DMS79 (cell line): ENCODE data around the gene TLCD4.

Experiments
- DNase-seq: peaks from one replicate; lab custom pipeline; 2025; lab: John Stamatoyannopoulos, UW

The TLCD4 gene

DNA sequence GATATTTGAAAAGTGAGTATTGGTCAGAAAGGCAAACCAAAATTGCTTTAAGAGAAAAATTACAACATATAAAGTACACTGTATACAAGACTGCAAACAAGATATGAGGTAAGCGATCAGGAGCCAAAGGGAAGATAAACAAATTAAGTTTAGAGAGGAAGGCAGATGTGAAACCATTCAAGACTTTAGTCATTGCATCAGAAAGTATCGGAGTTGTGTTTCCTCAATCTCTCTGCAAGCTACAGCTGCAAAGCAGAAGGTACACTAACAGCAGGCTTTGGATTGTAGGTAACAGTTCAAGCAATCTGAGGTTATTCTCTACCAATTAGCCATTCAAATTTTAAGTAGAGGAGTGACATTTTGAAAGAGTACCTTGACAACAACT, 21.3 kb upstream of the TLCD4 start:
- no peak for DNase-seq

DNA sequence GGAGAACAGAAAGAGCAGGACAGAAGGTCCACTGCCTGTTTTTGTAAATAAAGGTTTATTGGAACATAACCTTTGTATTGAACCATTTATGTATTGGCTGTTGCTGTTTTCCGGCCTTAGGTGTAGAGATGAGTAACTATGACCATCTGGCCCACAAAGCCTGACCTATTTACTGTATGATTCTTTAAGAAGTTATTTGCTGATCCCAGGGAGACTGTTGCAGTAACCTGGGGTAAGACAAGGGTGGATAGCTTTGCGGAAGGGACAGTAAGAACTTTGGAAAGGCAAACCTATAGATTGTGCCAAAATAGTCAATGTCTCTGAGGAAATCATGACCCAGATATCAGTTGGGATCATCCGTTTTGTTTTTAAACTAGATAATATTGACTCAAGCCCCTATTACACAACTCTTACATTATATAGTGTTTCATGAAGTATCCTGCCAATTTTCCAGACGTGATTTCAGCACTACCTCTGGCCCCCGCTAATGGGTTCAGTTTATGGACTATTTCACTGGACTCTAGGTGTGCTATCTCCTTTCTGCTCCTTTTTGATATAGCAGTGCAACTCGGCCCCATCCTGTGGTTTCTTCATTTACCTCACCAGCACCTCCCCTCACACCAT, 20.8 kb upstream of the TLCD4 start:
- no peak for DNase-seq

DNA sequence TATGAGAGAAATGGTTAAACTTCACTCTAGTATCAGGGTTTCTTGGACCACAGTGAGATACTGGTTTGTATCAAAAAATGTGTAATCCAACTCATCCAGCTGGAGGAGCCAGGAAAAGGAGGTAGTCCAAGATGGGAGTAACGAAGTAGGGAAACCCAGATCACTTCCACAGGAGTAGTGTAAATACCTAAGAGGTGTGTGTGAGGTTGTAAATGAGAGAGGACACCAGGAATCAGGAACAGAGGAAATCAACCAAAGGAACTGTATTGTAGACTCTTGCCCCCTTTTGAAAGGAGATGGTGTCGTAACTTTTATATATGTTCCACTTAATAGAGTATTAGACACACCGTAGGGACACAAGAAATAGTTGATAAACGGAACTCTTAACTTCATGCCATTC, 19.7 kb upstream of the TLCD4 start:
- no peak for DNase-seq

DNA sequence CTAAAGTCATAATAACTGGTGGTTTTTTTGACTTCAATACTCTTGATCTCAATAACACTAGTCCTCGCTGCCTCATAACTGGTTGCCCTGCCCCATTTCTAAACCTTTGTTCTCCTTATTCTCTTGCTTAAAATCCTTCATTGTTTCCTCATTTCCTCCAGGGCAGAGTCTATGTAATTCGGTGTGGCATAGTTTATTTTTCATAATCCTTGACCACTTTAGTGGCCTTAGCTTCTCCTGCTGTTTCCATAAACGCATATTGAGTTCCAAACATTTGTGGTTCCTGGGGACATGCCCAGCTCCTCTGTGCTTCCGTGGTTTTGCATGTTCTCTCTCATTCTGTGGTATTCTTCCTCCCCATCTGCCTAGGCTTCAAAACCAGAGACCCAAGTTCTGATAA, 19.0 kb upstream of the TLCD4 start:
- DNase-seq, result no peak

DNA sequence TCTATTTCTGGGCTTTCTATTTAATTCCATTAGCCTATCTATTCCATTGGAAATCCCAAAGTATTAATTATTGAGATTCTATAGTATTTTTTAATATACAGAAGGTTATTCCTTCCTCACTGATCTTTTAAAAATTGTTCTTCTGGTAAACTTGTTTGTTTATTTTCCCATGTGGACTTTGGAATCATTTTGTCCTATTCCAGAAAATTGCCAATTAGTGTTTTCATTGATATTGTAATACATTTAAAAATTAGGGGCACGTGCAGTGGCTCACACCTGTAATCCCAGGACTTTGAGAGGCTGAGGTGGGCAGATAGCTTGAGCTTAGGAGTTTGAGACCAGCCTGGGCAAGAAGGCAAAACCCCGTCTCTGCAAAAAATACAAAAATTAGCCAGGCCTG, 8.4 kb upstream of the TLCD4 start:
- no peak for DNase-seq

DNA sequence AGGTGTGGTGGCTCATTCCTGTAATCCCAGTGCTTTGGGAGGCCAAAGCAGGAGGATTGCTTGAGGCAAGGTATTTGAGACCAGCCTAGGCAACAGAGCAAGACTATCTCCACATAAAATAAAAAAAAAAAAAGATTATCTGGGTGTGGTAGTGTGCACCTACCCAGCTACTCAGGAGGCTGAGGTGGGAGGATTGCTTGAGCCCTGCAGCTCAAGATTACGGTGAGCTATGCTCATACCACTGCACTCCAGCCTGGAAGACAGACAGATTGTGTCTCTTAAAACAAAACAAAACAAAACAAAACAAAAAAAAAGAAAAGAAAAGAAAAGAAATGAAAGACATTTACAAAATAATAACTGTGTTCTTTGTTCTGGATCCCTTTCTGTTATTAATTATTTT, 6.1 kb upstream of the TLCD4 start:
- no peak for DNase-seq

DNA sequence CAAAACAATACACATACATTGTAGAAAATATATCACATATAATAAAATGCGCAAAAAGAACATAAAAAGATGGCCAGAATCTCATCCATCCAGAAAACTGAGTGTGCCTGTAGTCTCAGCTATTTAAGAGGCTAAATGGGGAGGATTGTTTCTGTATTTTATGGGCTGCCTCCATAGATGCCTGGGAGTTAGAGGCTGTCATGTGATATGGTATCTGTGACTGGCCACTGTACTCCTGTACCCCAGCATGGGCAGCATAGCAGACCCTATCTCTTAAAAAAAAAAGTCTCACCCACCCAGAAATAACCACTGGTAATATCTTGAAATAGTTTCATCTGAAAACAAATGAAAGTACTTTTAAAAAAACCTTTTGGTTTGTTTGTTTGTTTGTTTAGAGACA, 3.5 kb upstream of the TLCD4 start:
- no peak for DNase-seq

DNA sequence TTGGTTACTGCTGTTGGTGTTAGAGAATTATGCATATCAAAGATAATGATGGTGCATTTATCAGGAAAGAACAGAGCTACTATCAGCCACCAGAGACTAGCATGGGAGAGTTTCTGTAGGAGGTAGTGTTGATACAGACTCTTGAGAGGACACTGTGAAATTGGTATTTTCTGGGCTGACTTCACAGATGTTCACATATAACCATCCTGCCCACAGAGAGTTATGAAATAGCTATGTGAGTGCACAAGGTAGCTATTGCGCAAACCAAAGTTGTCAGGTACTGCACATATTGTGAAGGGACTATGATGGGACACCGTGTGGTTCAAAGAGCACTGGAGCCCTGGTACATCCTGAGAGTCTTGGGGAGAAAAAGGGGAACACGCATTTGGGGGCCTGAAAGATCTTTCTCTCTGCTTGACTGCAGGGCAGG, 1.4 kb upstream of the TLCD4 start:
- DNase-seq, result no peak

DNA sequence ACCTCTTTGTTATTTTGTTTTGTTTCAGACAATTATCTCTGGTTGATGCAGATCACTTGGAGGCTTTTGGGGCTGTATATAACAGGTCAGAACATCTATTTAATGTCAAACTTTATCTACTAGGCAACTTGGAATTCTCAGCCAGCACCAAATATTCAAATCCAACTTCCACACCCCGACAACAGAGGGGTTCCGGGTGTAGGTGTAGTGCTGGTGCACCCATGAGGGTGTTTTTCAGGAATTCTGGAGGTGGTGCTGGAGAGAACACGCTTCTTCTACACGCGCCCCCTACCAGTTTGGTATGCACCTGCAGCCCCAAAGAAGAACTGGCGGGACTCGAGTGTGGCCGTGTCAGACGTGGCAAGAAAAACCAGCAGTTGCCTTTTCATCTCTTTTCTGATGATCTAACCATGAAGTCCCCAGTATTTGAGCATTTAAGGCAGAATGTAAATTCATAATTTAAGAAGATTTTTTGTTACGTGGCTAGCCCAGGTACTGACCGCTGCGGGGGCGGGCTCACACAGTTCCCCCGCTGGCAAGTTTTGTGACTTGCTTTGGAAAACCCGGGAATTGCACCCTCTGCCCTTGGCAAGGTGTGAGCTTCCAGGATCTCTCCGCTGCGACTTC, 462 bp upstream of the TLCD4 start:
- DNase-seq, result peak; percentile 73

DNA sequence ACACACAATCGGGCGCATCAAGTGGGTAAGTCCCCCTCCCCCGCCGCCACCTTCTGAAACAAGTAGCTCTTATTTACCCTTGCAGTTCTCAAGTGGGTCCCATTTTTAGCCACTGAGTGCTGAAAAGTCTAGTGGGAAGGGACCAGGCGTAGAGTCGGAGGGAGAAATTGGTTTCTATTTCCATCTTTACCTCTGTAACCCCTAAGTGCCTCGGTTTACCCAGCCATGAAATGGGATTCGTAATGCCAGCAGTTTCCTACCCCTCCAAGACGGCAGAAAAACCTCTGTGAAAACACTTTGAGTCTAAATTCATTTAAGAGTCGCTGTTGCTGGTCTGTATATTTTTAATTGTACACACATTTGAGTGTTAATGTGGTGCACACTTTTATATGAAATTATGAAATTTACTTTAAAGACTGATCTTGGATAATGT, 928 bp downstream of the TLCD4 start:
- DNase-seq, result peak; percentile 57

DNA sequence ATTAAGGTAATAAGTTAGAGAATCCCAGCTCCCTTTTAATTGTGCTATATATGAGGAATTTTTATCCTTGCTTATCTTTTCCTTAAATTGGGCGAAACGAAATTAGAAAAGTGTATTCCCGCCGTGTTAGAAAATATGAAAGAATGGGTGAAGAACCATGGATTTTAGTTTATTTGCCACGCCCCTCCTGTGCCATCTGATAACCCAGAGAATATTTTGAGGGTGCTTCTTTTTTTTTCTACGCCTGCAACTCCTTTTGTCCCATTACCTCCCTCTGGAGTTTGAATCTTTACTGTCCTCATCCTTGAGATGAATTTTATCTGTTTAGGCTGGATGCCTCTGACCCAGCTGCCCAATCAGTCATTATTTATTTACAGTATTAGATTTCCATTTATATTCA, 1.6 kb downstream of the TLCD4 start:
- DNase-seq, result no peak

DNA sequence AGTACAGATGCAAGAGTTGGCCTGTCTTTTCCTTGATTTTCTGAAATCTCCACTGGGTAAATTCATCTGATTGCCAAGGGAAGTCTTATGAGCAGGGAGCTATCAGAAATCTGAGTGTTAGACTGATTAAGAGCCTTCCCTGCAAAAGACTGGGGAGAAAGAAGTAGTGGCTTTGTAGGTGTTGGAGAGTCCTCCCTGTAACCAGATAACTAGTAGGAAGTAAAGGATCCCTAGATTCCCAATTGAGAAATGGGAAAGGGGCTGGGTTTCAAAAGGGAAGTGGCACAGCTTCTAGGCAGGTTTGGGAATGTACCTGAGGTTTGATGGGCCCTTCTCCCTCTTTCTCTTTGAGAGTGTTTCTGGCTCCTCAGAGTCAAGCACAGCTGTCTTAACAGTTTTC, 2.1 kb downstream of the TLCD4 start:
- DNase-seq, result no peak

DNA sequence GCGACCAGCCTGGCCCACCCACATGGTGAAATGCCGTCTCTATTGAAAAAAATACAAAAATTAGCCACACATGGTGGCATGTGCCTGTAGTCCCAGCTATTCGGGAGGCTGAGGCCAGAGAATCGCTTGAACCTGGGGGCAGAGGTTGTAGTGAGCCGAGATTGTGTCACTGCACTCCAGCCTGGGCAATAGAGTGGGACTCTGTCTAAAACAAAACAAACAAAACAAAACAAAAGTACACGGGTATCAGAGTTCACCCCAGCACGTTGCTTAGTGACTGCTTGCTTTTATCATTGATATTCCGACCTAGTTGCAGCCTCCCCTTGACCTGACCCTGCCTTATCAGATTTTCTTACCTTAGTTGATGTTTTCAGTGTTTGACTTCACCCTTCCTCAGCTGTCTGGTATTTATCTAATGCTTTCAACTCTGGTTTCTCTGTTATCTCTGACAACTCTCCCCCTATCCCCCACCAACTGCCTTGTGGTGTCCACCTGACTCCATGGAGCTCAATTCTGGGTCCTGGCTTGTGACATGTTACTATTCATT, 5.1 kb downstream of the TLCD4 start:
- no peak for DNase-seq

DNA sequence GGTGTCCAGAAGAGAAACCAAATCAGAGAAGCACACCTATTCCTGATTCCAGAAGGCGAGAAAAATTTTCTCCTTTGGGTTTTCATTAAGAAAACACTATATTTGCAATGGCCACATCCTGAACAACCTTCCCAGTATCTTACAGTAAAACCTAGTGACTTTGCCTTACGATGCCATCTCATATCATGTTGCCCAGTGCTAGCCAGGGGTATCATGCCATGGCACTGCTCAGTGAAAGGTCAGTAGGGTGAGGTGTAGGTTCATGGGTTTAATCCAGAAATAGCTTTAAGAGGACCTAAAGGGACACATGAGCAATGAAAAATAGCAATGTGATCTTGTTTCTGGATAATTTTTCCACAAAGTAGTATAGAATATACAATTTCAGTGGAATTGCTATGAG, 7.2 kb downstream of the TLCD4 start:
- DNase-seq, result no peak

DNA sequence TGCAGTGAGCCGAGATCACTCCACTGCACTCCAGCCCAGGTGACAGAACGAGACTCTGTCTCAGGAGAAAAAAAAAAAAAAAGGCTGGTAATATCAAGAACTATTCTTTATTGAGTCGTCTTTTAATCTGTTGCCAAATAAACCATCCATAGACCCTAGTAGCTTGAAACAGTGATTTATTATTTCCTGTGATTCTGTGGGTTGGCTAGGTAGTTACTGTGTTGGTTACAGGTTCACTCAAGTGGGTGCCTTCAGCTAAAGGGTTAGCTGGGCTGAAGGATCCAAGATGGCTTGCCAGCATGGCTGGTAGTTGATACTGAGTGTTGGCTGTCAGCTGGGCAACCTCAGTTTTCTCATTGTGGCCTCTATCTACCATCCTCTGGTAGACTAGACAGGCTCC, 9.2 kb downstream of the TLCD4 start:
- no peak for DNase-seq

DNA sequence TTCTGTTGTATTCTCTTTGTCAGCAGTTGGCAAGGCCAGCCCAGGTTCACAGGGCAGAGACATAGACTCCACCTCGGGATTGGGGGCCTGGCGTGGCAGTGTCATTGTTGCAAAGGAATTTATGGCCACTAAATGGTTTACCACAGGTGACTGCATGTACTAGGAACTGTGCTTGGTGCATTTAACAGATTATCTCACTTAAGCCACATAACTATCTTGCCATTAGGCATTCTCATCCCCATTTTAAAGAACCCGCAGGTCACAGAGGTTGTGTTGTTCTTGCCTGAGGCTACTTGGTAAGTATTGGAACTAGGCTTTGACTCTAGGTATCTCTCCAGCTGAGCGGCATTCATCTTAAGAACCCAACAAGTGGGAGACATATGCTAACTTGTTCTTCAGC, 9.7 kb downstream of the TLCD4 start:
- DNase-seq, result peak; percentile 11

DNA sequence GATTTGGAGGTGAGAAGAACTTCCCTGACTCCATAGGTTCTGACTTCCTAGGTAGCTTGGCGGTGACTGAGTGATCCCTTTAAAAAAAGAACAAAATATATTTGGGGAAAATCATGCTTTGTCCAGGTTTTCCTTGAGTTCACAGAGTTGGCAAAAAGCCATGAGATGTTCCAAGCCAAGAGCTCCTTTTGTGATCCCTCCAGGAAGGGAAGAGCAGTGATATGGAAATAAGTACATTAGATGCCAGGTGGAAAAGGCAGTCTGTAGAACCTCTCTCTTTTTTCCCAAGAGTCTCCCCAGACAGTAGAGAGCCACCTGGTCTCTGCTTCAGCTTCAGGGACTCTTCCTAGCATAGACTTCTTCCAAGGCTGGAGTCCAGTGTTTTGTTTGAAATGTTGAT, 10.2 kb downstream of the TLCD4 start:
- peak; percentile 18 for DNase-seq

DNA sequence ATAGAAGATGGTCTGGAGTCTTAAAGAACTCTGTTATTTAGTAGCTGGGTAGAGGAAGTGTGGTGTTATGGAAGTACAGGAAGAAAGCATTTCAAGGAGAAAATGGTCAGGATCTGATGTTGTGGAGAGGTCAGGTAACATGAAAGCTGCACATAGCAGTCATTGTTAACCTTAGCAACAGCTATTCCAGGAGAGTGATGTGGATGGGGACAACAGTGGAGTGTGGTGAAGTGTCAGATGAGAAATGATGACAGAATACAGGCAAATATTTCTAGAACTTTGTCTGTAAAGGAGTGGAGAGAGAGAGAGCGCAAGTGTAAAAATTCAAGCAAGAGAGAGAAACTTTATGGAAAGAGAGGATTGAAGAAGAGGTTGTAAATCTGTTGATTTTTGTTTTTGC, 15.6 kb downstream of the TLCD4 start:
- DNase-seq, result no peak

DNA sequence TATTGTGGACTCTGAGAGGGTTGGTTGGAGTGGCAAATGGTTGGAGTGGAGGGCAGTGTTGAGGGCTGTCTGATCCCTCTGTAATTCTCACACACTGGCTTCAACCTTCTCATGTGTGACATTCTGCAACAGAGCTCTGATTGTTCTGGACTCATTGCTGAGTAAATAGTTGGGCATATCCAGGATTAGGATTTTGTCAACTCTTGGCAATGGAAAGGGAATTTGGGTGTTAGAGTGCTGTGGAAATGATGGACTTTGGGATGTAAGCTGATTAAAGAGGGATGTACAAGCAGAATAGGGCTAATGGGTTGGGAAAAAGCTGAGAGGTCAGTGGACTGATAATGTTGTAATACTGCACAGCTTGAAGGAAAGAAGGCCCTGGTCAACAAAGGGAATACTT, 16.5 kb downstream of the TLCD4 start:
- no peak for DNase-seq

DNA sequence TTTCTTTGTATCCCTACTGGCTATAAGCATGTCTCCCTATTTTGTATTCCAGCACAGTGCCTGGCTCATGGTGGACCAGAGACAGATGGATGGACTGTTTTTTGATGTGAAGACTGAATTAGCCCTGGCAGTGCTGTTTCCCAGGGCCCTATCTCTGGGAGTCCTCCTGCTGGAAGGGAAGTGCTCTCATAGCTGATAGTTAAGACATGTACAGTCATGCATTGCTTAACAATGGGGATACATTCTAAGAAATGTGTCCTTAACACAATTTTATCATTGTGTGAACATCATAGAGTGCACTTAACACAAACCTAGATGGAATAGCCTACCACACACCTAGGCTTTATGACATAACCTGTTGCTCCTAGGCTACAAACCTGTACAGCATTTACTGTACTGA, 21.1 kb downstream of the TLCD4 start:
- no peak for DNase-seq

DNA sequence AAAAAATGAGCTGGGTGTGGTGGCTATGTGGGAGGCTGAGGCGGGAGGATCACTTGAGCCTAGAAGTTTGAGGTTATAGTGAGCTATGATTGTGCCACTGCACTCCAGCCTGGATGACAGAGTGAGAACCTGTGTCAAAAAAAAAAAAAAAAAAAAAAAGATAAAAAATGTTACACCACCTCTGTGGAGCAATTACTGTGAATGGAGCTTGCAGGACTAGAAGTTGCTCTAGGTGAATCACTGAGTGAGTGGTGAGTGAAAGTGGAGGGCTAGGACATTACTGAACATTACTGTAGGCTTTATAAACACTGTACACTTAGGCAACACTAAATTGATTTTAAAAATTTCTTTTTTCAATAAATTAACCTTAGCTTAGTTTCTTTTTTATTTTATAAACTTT, 21.9 kb downstream of the TLCD4 start:
- no peak for DNase-seq

DNA sequence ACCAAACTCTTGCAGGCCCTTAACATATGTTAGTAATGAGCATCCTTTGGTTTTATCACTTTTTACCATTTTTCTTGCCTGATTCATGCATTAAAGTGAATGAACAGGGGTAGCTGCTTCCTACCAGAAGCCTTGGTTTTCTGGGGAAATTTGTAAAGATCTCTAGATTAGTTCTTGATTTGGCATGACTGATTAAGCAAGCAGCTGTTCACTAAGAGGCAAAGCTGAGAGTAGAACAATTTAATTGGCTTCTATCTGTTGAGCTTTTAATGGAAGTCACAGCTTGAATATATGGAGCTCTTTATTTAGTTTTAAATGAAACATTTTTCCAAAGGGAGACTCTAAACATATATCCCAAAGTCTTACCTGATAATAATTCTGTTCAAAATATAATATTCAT, 23.6 kb downstream of the TLCD4 start:
- no peak for DNase-seq

DNA sequence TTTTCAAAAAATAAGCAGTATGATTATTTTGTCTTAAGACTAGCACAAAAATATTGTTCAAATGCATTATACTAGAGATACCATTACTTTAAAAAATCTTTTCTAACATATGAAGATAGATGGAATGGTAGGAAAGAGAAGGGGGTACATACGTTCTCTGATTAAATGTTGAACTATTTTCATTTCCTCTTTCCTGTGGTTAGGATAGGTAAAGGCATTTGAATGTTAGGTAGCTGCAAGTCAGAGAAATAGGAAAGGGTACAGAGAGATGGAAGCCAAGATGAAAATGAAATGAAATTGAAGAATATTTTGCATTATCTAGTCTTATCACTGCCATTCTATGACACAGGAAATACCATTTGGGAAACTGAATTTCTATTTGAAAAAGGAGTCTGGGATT, 28.3 kb downstream of the TLCD4 start:
- DNase-seq, result no peak

DNA sequence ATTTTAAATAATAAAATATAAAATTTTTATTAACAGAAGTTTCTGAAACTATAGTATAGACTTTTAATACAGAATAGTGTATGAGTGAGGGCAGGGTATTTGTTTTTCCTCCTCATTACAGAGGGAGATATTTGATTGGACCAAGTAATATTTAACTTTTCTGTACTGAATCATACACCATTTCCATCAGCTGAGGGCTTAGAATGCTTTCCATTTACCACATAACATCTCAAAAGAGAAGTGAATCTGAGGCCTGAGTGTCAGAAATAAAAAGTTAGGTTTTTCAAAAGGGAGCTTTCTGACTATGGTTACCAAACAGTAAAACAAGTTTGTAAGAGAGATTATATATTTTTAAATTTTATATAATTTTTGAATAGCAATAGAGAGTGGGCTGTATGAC, 29.5 kb downstream of the TLCD4 start:
- no peak for DNase-seq
